Heart left ventricle (tissue), 13 donors: ENCODE measurements around the gene XK.

Experiments used
- CTCF ChIP-seq, 12 donors: fragments of 200-600 bp; sonication (generic) in 4 of 12; IDR thresholded peaks; one replicate each; pipeline versions ENCODE4 v1.5.0 to v1.8.0; 2018 to 2022; ENCODE audit warnings: antibody characterized with exemption in 12 of 12, mild to moderate bottlenecking in 5 of 12
- POLR2A ChIP-seq, 2 donors: fragments of 450-650 bp; IDR thresholded peaks; one replicate each; pipeline ENCODE4 v1.6.1; 2017; ENCODE audit warnings: antibody characterized with exemption in 2 of 2, mild to moderate bottlenecking in 2 of 2, moderate library complexity in 2 of 2
- donor health status: ischemic (EF 13 %, LVEDD 7.1; RV severe dilation, severe dysfunction).
- donor health status: DM: no; HTN: yes; CAD: no.
- donor health status: DM: no; HTN: no; CAD: no.
- donor health status: ischemic (EF 25% LVEDD 6.9; RV normal size, moderate dysfunction).
- donor health status: ischemic (EF 25% LVEDD 5.7; RV mildly dilated, moderate dysfunction).
- donor health status: ischemic (EF 35%, LVEDD 5.7; RV mildly dilated, moderate dysfunction).
- donor health status: nonischemic (EF 11% LVEDD 7.7; RV severe dilation, severe dysfunction).
- donor health status: DM: yes; HTN: yes; CAD: no.
- donor health status: PGD.
- donor health status: ischemic (EF 29% LVEDD 5.4; RV normal size, mild dysfunction).
- donor health status: nonischemic (EF 23%, LVEDD 6.1; RV moderate dilation, normal function).

- TF ChIP-seq CTCF (IDR thresholded peaks at IDR 0.05): no peak
- TF ChIP-seq POLR2A (IDR thresholded peaks at IDR 0.05): no peak
Observed at GRCh38 chrX:37662181-37662580, 23.4 kb upstream of the XK start.
